ENCODE measurements around the gene CALML4. TPM values are rescaled to one million over a fixed set of nuclear protein-coding genes. Genes with fewer than 3 reads are reported as not detected.
"Not testable (repeated sequence)": the region's sequence is repeated elsewhere in the genome, so short reads cannot be mapped to it uniquely, and the experiment has no call there.

CALML4 gene
- total RNA-seq, 2 experiments from 2014 or later, result 6.9 to 7.3 TPM

DNA sequence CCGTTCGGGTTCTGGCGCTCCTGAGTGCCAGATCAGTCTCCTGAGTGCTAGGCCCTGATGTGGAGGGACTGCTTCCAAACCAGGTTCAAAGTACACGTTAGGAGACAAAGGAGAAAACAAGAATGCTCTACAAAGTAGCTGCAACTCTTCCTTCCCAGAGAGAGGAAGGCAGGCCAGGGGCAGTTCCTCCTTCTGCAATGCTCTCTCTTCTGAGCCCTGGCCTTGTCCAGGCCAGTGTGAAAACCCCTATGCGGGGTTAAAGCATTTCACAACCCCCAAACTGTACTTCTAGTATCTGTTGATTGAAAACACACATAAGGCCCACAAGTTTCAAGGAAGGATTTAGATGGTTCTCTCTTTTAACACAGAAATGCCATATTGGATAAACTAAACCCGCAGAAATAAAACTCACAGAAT, 9.7 kb upstream of the CALML4 start:
- Mint-ChIP-seq H3K4me3 (no peak overlapping the region), H3K4me1 (ENCODE audit: low read depth) (peaks cover 11% of the 10 kb centered on the region), H3K27ac (no peak overlapping the region), H3K36me3 (ENCODE audit: low read depth) (peaks cover 26% of the 10 kb centered on the region), H3K27me3 (no peaks in the 10 kb centered on the region), H3K9me3 (no peaks in the 10 kb centered on the region)
- no peak for ATAC-seq
- no peak for DNase-seq
- CTCF ChIA-PET, result no interaction called here
- intact Hi-C loops (cut with micrococcal nuclease), result no loop called here
- POLR2A ChIA-PET, result no interaction called here
- TF ChIP-seq, protein P1, sequence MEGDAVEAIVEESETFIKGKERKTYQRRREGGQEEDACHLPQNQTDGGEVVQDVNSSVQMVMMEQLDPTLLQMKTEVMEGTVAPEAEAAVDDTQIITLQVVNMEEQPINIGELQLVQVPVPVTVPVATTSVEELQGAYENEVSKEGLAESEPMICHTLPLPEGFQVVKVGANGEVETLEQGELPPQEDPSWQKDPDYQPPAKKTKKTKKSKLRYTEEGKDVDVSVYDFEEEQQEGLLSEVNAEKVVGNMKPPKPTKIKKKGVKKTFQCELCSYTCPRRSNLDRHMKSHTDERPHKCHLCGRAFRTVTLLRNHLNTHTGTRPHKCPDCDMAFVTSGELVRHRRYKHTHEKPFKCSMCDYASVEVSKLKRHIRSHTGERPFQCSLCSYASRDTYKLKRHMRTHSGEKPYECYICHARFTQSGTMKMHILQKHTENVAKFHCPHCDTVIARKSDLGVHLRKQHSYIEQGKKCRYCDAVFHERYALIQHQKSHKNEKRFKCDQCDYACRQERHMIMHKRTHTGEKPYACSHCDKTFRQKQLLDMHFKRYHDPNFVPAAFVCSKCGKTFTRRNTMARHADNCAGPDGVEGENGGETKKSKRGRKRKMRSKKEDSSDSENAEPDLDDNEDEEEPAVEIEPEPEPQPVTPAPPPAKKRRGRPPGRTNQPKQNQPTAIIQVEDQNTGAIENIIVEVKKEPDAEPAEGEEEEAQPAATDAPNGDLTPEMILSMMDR (IDR thresholded peaks at IDR 0.05), result no peak

DNA sequence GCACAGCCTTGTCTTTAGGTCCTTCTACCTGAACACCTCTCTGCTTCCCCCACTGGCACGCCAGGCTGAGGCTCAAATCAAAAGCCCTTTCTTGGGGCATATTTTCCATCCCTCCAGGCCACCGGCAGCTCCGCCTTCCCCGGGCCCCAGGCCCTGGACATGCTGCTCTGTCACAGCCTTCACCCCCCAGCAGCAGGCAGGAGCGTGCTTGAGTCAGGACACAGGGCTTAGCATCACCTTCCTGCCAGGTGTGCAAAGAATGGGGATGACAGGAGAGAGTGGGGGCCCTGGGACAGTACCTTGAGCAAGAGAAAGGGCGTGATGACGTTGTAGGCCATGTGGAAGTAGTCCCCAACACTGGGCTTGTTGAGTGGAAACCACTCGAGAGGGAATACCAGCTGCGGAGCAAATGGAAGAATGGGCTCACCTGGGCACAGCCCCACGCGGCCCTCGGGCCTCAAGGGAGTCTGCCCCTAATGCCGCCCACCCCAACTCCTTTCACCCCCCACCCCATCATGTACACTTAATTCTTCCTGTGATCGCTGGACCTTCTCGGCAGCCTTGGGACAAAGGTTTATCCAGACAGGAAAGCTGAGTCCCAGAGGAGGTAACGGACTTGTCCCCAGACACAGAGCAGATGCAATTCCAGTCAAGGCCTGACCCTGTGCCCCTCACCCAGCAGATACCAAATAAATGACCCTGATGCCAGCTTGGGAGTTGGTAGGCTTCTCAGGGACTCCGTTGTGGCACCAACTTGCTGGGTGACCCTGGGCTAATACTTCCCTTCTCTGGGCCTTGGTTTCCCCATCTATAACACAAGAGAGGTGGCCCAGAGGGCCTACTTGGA, 9.1 kb upstream of the CALML4 start:
- DNase-seq, result no peak
- POLR2A ChIA-PET, result interaction anchor here (0.6 kb wide), 1 partner anchor 155 kb away, joined by 5 read pairs; no protein-coding TSS in a partner anchor
- intact Hi-C loops (cut with micrococcal nuclease), result no loop called here
- no peak for ATAC-seq
- H3K9me3 Mint-ChIP-seq, result no peaks in the 10 kb centered on the region
- H3K36me3 Mint-ChIP-seq (ENCODE audit: low read depth), result peaks cover 25% of the 10 kb centered on the region
- H3K4me3 Mint-ChIP-seq, result no peak overlapping the region
- CTCF ChIA-PET, result no interaction called here
- no peak overlapping the region for H3K27ac Mint-ChIP-seq
- no peaks in the 10 kb centered on the region for H3K27me3 Mint-ChIP-seq
- peaks cover 17% of the 10 kb centered on the region for H3K4me1 Mint-ChIP-seq (ENCODE audit: low read depth)
- TF ChIP-seq, protein P1 (IDR thresholded peaks at IDR 0.05), result no peak

DNA sequence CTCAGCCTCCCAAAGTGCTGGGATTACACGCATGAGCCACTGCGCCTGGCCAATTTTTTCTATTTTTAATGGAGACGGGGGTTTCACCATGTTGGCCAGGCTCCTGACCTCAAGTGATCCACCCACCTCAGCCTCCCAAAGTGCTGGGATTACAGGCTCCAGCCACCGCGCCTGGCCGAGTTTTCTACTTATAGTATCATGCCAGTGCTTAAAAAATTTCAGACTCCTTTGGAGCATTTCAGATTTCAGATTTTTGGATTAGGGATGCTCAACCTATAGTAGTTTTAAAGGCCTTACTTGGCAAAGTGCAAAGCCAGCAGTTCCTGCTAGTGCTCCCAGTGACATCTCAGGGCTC, 8.3 kb upstream of the CALML4 start:
- DNase-seq; H3K27ac Mint-ChIP-seq; ATAC-seq; CTCF ChIA-PET; POLR2A ChIA-PET; H3K27me3 Mint-ChIP-seq; intact Hi-C loops (cut with micrococcal nuclease); H3K9me3 Mint-ChIP-seq; H3K4me3 Mint-ChIP-seq: not testable (repeated sequence)
- Mint-ChIP-seq H3K4me1 (ENCODE audit: low read depth) (peaks cover 24% of the 10 kb centered on the region), H3K36me3 (ENCODE audit: low read depth) (peaks cover 27% of the 10 kb centered on the region)

DNA sequence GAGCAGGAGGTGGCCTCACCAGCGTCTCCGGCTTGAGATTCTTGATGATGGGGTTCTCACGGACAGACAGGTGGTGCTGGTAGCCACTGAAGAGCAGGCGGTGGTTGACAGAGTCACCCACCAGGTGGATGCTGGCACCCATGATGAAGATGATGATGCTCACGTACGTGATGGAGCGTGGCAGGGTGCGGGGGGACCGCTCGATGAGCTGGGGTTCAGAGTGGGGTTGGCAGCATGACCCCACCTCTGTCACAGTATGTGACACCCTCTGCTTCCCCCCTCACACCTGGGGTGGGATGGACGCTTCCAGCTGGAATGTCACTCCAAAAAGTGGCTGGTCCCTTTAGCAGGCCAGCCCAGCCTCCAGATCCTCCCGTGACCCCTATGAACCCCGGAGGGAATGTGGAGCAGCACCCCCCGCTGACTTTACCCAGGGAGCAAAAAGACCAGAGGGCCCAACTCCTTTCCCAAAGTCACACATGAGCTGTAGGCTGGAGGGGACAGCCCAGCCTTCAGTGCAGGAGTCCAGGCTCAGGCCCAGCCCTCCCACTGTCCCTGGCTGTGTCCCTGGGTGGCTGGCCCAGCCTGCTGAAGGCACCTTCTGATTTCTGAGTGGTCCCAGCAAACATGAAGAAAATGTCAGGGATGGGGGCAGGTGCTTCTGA, 6.7 kb upstream of the CALML4 start:
- no peak for ATAC-seq
- POLR2A ChIA-PET, result interaction anchor here (0.9 to 1.7 kb wide), 3 partner anchors 15 to 95 kb away, joined by 3 to 7 read pairs (median 3); no protein-coding TSS in a partner anchor
- no peak overlapping the region for H3K4me3 Mint-ChIP-seq
- intact Hi-C loops (cut with micrococcal nuclease), result no loop called here
- no peak for DNase-seq
- H3K9me3 Mint-ChIP-seq, result no peaks in the 10 kb centered on the region
- TF ChIP-seq, protein P1 (IDR thresholded peaks at IDR 0.05), result no peak
- H3K27ac Mint-ChIP-seq, result no peak overlapping the region
- CTCF ChIA-PET, result interaction anchor here (1.1 to 2.6 kb wide), 5 partner anchors 14 to 351 kb away, joined by 3 to 10 read pairs (median 5); no protein-coding TSS in a partner anchor
- H3K4me1 Mint-ChIP-seq (ENCODE audit: low read depth), result peaks cover 26% of the 10 kb centered on the region
- no peaks in the 10 kb centered on the region for H3K27me3 Mint-ChIP-seq
- H3K36me3 Mint-ChIP-seq (ENCODE audit: low read depth), result peaks cover 18% of the 10 kb centered on the region

DNA sequence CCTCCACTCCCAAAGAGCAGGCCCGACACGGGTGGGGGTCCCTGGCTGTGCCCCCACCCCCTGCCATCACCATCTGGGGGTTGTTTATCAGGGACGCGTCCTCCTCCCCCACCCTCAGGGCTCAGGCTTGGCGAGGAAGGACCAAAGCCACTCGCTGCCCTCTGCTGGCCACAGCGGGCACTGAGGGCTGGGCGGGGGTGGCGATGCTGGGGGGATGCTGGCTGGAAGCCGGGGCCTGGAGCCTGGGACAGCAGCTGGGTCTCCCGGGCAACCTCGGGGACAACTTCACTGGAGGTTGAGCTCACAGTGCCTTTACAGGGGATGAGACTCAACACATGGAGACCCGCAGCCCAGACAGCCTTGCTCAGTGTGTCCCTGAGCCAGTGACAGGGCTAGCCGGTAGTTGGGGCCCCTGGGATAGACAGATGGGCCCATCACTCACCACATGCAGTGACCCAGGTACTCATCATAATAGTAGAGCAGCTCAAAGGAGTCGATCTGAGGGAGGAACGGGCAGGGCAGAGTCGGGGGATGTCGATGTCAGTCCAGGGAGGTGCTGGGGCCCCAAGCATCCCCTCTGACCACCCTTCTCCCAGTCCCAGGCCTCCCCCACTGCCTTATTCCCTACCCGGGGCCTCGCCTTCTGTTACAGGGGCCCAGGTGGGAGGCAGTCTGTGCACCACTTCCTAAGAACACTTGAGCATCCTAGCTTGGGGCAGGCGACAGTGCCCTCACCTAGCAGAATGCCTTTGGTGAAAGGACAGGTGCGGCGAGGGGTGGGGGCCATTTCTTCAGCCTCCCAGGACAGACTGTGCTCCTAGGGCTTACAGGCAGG, 5.9 kb upstream of the CALML4 start:
- H3K27ac Mint-ChIP-seq, result no peak overlapping the region
- intact Hi-C loops (cut with micrococcal nuclease), result no loop called here
- TF ChIP-seq, protein P1 (IDR thresholded peaks at IDR 0.05), result peak; percentile 78
- ATAC-seq (peak; percentile 48), DNase-seq (peak; percentile 64)
- H3K27me3 Mint-ChIP-seq, result no peaks in the 10 kb centered on the region
- peaks cover 16% of the 10 kb centered on the region for H3K36me3 Mint-ChIP-seq (ENCODE audit: low read depth)
- ChIA-PET POLR2A (interaction anchor here (0.9 to 1.7 kb wide), 5 partner anchors 8 to 95 kb away, joined by 3 to 7 read pairs (median 3); partner anchors contain the start of gene FEM1B), CTCF (interaction anchor here (0.6 to 2.6 kb wide), 12 partner anchors 9 to 350 kb away, joined by 3 to 10 read pairs (median 4); partner anchors contain the start of gene CLN6)
- H3K9me3 Mint-ChIP-seq, result no peaks in the 10 kb centered on the region
- no peak overlapping the region for H3K4me3 Mint-ChIP-seq
- H3K4me1 Mint-ChIP-seq (ENCODE audit: low read depth), result peaks cover 26% of the 10 kb centered on the region

All from activated CD8-positive, alpha-beta T cell treated with anti-CD3 and anti-CD28 coated beads for 36 hours (primary cell).